GM12865 (cell line): ENCODE results near the gene TTLL11.

Experiments used
- DNase-seq: peaks from one replicate; pipeline ENCODE4 v3.0.0; 2010; ENCODE audit warnings: low read depth
- H3K4me3 ChIP-seq: 2 replicates; pipeline ENCODE4 v1.5.1; 2011; ENCODE audit warnings: mild to moderate bottlenecking, low read depth, low read length, control low read depth
- CTCF ChIP-seq: IDR thresholded peaks from 2 replicates; pipeline ENCODE4 v1.5.1; 2011; ENCODE audit warnings: low read length, control low read depth, low read depth, inconsistent platforms; ENCODE audit not compliant: insufficient read depth; ENCODE audit errors: missing control alignments

Gene TTLL11

GRCh38 chr9:122107291-122107805 lies 14.2 kb upstream of the TTLL11 start:
- no peak overlapping the region for H3K4me3 ChIP-seq
- DNase-seq, result no peak
- no peak for TF ChIP-seq CTCF

- no peak for DNase-seq
- TF ChIP-seq CTCF, result no peak
- H3K4me3 ChIP-seq, result no peak overlapping the region
Measured at GRCh38 chr9:122106576-122106975, 13.5 kb upstream of the TTLL11 start.

GRCh38 chr9:122103985-122104384 lies 10.9 kb upstream of the TTLL11 start:
- no peak for DNase-seq

GRCh38 chr9:122102156-122102555 lies 9.0 kb upstream of the TTLL11 start:
- DNase-seq, result no peak
- no peak overlapping the region for H3K4me3 ChIP-seq
- no peak for TF ChIP-seq CTCF

More at GRCh38 chr9:122103985-122104384, 10.9 kb upstream of the TTLL11 start:
- no peak overlapping the region for H3K4me3 ChIP-seq
- no peak for TF ChIP-seq CTCF

GRCh38 chr9:122100756-122101155 lies 7.6 kb upstream of the TTLL11 start:
- H3K4me3 ChIP-seq, result no peak overlapping the region
- no peak for TF ChIP-seq CTCF
- no peak for DNase-seq

GRCh38 chr9:122099271-122099869 lies 6.3 kb upstream of the TTLL11 start:
- peak; percentile 78 for TF ChIP-seq CTCF

More at GRCh38 chr9:122099271-122099869, 6.3 kb upstream of the TTLL11 start:
- DNase-seq, result peak; percentile 80
- no peak overlapping the region for H3K4me3 ChIP-seq
